ENCODE data around the gene UBL4B.

DNA sequence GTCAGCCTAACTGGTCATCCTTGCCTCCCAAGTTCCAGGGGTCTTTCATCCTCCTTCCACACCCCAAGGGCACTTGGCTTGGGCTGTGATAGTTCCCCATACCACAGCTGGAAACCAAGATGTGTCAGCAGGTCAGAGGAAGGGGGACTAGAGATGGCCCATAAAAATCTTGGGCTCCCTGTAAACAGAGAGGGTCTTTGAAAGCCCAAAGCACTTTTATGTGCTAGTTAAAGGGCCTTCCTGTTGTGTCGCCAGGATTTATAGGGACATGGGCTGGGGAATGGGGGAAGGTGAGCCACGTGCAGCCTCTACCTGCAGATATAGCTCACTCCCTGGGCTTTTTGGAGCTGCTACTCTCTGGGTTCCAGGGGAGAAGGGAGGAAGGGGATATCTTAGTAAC, 11.9 kb upstream of the UBL4B start:
- TF ChIP-seq, protein P1, sequence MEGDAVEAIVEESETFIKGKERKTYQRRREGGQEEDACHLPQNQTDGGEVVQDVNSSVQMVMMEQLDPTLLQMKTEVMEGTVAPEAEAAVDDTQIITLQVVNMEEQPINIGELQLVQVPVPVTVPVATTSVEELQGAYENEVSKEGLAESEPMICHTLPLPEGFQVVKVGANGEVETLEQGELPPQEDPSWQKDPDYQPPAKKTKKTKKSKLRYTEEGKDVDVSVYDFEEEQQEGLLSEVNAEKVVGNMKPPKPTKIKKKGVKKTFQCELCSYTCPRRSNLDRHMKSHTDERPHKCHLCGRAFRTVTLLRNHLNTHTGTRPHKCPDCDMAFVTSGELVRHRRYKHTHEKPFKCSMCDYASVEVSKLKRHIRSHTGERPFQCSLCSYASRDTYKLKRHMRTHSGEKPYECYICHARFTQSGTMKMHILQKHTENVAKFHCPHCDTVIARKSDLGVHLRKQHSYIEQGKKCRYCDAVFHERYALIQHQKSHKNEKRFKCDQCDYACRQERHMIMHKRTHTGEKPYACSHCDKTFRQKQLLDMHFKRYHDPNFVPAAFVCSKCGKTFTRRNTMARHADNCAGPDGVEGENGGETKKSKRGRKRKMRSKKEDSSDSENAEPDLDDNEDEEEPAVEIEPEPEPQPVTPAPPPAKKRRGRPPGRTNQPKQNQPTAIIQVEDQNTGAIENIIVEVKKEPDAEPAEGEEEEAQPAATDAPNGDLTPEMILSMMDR (conservative IDR thresholded peaks at IDR 0.05; ENCODE audit: low read length) = no peak
- TF ChIP-seq EZH2phosphoT487 (IDR thresholded peaks at IDR 0.05; ENCODE audit: borderline replicate concordance, low read depth, low read length) = no peak

Measured in OCI-LY7 (cell line).